ENCODE data around the gene ZNF736. TPM values are rescaled to one million over a fixed set of nuclear protein-coding genes. Genes with fewer than 3 reads are reported as not detected.
"Not testable (repeated sequence)": the region's sequence is repeated elsewhere in the genome, so short reads cannot be mapped to it uniquely, and the experiment has no call there.

The ZNF736 gene
- 15.8 TPM for total RNA-seq (ENCODE audit: unreplicated experiment)
- long read RNA-seq, partial matches to known transcripts, result 0 of 1 reads
- long read RNA-seq, other reads (novel, unspliced or antisense), result 1 of 1 reads

- peak; percentile 60 for DNase-seq (ENCODE audit: low spot score)
These were observed at the start of gene ZNF736 for GRCh38 chr7:64313740-64314491. Gene ZNF736 (plus strand): TSS chr7:64313961. CDS start chr7:64314151, 190 bp downstream.

GRCh38 chr7:64266341-64266919 lies 47.3 kb upstream of the ZNF736 start:
- Mint-ChIP-seq H3K36me3 (ENCODE audit: low read depth, unreplicated experiment) (no peaks in the 10 kb centered on the region), H3K27ac (ENCODE audit: unreplicated experiment) (no peak overlapping the region), H3K4me1 (ENCODE audit: unreplicated experiment) (no peaks in the 10 kb centered on the region), H3K9me3 (ENCODE audit: unreplicated experiment) (peaks cover 22% of the 10 kb centered on the region), H3K27me3 (ENCODE audit: unreplicated experiment) (peaks cover 2% of the 10 kb centered on the region), H3K4me3 (ENCODE audit: unreplicated experiment) (no peak overlapping the region)
- no peak for TF ChIP-seq CTCF (IDR thresholded peaks at IDR 0.05; ENCODE audit: unreplicated experiment)
- DNase-seq (ENCODE audit: low spot score), result no peak

More at GRCh38 chr7:64313740-64314491, at the start of gene ZNF736:
- H3K36me3 Mint-ChIP-seq (ENCODE audit: low read depth, unreplicated experiment), result peaks cover 14% of the 10 kb centered on the region
- H3K27me3 Mint-ChIP-seq (ENCODE audit: unreplicated experiment), result peaks cover 13% of the 10 kb centered on the region
- H3K9me3 Mint-ChIP-seq (ENCODE audit: unreplicated experiment), result peaks cover 17% of the 10 kb centered on the region
- peak within 1 kb of the TSS; percentile 94 for H3K4me3 Mint-ChIP-seq (ENCODE audit: unreplicated experiment)
- peak within 1 kb of the TSS; percentile 98 for H3K27ac Mint-ChIP-seq (ENCODE audit: unreplicated experiment)
- TF ChIP-seq CTCF (IDR thresholded peaks at IDR 0.05; ENCODE audit: unreplicated experiment), result no peak
- H3K4me1 Mint-ChIP-seq (ENCODE audit: unreplicated experiment), result peaks cover 2% of the 10 kb centered on the region

GRCh38 chr7:64277630-64278029 lies 36.1 kb upstream of the ZNF736 start:
- Mint-ChIP-seq H3K27ac (ENCODE audit: unreplicated experiment) (no peak overlapping the region), H3K4me1 (ENCODE audit: unreplicated experiment) (no peaks in the 10 kb centered on the region), H3K9me3 (ENCODE audit: unreplicated experiment) (peaks cover 16% of the 10 kb centered on the region), H3K27me3 (ENCODE audit: unreplicated experiment) (no peaks in the 10 kb centered on the region), H3K36me3 (ENCODE audit: low read depth, unreplicated experiment) (no peaks in the 10 kb centered on the region), H3K4me3 (ENCODE audit: unreplicated experiment) (no peak overlapping the region)
- no peak for DNase-seq (ENCODE audit: low spot score)
- TF ChIP-seq CTCF (IDR thresholded peaks at IDR 0.05; ENCODE audit: unreplicated experiment), result no peak

GRCh38 chr7:64294701-64295420 lies 18.9 kb upstream of the ZNF736 start:
- H3K36me3 Mint-ChIP-seq (ENCODE audit: low read depth, unreplicated experiment), result peaks cover 17% of the 10 kb centered on the region
- H3K9me3 Mint-ChIP-seq (ENCODE audit: unreplicated experiment), result peaks cover 27% of the 10 kb centered on the region
- H3K27ac Mint-ChIP-seq (ENCODE audit: unreplicated experiment), result no peak overlapping the region
- TF ChIP-seq CTCF (IDR thresholded peaks at IDR 0.05; ENCODE audit: unreplicated experiment), result no peak
- no peak for DNase-seq (ENCODE audit: low spot score)
- no peaks in the 10 kb centered on the region for H3K4me1 Mint-ChIP-seq (ENCODE audit: unreplicated experiment)
- H3K4me3 Mint-ChIP-seq (ENCODE audit: unreplicated experiment), result no peak overlapping the region
- H3K27me3 Mint-ChIP-seq (ENCODE audit: unreplicated experiment), result peaks cover 6% of the 10 kb centered on the region

GRCh38 chr7:64297418-64297817 lies 16.3 kb upstream of the ZNF736 start:
- peaks cover 18% of the 10 kb centered on the region for H3K36me3 Mint-ChIP-seq (ENCODE audit: low read depth, unreplicated experiment)
- not testable (repeated sequence) for H3K4me1 Mint-ChIP-seq (ENCODE audit: unreplicated experiment); H3K27me3 Mint-ChIP-seq (ENCODE audit: unreplicated experiment); DNase-seq (ENCODE audit: low spot score); H3K4me3 Mint-ChIP-seq (ENCODE audit: unreplicated experiment); H3K27ac Mint-ChIP-seq (ENCODE audit: unreplicated experiment)
- peaks cover 36% of the 10 kb centered on the region for H3K9me3 Mint-ChIP-seq (ENCODE audit: unreplicated experiment)

All from endothelial cell (in vitro differentiated cells).